Islet of Langerhans (tissue), 1 donor: ENCODE data around the gene EFR3B.
"Not testable (repeated sequence)": the region's sequence is repeated elsewhere in the genome, so short reads cannot be mapped to it uniquely, and the experiment has no call there.

Experiments used
- FAIRE-seq: peaks from one replicate; lab custom pipeline; 2011; peaks lifted over from hg19 to GRCh38; lab: Jason Lieb, UNC

The EFR3B gene

DNA sequence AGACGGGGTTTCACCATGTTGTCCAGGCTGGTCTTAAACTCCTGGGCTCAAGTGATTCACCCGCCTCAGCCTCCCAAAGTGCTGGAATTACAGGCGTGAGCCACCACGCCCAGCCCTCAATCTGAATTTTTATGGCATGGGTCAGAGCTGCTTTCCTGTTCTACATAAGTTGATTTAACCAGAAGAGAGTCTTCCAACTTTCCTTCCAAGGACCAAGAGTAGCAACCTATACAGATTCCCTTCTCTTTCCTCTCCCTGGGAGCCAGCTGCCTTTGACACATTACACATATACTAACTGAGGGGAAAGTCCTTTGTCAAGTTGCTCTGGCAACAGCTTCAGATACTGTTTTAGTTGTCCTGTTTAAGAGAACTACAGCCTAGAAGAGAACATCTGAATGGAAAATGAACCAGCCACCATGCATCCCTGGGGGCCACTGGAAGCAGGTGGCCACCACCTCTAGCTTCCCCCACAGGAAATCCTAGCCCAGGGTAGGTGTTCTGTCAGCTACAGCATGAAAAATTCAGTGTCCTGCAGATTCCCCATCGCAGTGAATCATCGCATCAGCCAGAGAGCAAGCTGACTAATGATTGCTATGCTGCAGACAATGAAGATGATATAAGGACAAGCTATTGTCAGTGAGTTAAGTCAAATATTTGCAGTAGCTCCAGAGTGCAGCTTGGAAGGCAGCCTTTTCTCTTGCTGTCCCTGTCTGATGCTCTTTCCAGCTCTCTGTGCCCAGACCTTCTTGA is 63.6 kb downstream of the EFR3B start:
- no peak for FAIRE-seq

DNA sequence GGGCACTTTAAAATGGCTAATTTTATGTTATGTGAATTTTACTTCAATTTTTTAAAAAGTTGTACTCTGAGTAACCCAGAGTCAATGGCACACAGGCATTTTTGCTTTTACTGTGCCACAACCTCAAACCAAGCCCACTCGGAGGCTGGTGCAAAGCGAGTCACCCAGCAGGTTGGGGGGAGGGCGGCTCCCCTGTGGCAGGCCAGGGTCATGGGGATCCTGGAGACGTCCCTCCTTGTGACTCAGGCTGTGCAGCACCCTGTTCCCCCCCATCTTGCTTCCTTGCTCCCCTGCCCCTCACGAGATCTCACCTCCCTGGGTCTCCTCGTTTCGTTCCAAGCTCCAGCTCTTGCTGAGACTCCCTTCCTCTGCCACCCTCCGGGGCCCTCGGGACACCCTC is 67.9 kb downstream of the EFR3B start:
- no peak for FAIRE-seq

GRCh38 chr2:25112113-25112512 is 70.2 kb downstream of the EFR3B start:
- FAIRE-seq, result no peak

DNA sequence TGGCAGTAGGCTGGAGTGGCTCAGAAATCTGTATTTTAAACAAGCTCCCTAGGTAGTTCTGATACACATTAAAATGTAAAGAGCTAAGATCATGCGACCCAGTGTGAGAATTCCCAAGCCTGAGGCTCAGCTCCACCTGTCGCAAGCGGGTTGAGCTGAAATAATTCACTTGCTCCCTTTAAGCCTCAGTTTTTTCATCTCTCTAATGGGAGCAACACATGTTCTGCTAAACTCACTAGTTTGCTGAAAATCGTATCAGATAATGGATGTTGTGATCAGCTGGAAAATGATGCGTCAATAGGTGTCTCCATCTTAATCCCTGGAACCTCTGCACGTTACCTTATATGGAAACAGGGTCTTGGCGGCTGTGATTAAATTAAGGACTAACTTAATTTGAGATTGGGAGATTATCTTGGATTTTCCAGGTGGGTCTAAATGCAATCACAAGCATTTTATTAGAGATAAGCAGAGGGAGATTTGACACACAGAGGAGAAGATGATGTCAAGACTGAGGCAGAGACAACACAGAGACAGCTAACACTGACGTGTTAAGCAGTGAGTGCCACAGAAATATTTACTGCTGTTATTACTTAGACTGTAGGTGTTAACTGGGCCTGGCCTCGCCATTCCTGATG is 73.5 kb downstream of the EFR3B start:
- no peak for FAIRE-seq

GRCh38 chr2:25115902-25116301 is 74.0 kb downstream of the EFR3B start:
- FAIRE-seq, result no peak

GRCh38 chr2:25116956-25117355 is 75.1 kb downstream of the EFR3B start:
- no peak for FAIRE-seq

DNA sequence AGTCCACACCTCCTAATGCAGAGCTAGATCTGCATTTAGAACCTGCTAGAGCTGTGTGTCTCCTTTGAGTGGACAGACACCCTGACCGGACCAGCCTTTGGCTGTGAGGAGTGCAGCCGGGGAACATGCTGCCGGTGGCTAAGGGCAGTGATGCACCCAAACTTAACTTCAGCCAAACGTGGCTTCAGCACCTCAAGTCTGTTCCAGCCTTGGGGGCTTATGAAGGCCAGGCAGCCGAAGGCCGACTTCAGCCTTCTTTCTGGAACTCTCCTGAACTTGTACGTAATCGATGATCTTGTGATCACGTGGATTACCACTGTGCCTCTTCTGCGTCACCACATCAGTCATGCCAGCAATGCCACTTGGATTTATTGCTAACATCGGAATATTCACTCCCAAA is 77.4 kb downstream of the EFR3B start:
- no peak for FAIRE-seq

- no peak for FAIRE-seq
These were observed 80.5 kb downstream of the EFR3B start for GRCh38 chr2:25122367-25122766.

GRCh38 chr2:25123682-25124081 is 81.8 kb downstream of the EFR3B start:
- FAIRE-seq, result no peak

DNA sequence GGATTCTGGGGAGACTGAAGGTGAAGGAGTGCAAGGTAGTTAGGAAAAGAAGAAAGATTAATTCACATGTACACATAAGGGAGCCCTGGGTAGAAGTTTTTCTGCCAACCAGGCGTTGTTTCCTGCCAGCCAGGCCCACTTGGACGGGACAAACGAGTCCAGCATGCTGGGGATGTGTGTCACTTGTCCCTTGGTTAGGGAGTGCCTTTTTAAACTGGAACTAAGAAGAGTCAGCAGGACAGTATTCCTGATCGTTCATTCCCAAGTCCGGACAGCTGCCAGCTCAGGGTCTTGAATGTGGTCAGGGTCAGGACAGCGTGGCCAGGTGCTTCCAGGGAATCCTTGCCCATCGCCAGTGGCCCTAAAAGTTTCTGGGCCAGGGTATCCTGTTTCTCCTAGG is 83.3 kb downstream of the EFR3B start:
- no peak for FAIRE-seq

DNA sequence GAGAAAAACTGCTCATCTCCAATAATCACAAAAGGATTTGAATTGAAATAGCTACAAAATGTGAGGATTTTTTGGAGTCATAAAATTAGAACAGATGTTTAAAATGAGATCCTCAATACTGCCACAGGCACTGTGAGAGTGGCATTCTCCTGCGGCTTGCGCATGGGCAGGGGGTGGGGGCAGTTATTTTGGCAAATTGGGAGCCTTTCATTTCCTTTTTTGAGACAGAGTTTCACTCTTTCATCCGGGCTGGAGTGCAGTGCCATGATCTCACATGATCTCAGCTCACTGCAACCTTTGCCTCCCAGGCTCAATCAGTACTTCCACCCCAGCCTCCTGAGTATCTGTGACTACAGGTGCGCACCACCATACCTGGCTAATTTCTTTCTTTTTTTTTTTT is 84.1 kb downstream of the EFR3B start:
- FAIRE-seq, result no peak

GRCh38 chr2:25127071-25127470 is 85.2 kb downstream of the EFR3B start:
- FAIRE-seq, result not testable (repeated sequence)

DNA sequence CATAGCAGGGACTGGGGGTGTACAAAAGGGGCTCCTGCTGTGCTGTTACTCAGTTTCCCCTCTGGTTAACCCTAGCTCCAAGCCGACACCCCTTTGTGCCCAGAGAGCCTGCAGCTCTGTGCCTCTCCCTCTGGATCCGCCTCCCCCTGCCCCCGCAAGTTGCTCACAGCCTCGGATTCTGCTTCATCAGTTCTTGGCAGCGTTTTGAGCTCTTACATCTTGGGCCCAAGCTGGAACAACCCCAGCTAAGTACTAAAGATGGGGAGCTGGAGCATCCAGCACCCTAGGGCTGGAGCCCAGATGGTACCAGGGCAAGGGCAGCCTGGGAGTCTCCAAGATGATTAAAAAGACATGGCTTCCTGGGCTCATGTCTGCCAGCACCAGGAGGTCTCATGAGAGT is 85.8 kb downstream of the EFR3B start:
- no peak for FAIRE-seq

- no peak for FAIRE-seq
These were observed 88.1 kb downstream of the EFR3B start for GRCh38 chr2:25129901-25130520.

DNA sequence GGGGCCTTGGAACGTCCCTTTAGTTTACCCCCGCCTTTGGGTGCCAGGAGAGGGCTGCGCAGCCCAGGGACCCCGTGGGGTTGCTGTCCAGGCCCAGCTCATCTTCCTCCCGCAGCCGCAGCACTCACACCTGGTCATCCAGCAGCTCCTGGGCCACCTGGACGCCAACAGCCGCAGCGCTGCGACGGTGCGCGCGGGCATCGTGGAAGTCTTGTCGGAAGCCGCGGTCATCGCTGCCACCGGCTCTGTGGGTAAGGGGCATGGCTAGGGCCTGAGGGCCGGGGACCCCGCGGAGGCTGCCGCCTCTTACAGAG is 89.3 kb downstream of the EFR3B start:
- no peak for FAIRE-seq

DNA sequence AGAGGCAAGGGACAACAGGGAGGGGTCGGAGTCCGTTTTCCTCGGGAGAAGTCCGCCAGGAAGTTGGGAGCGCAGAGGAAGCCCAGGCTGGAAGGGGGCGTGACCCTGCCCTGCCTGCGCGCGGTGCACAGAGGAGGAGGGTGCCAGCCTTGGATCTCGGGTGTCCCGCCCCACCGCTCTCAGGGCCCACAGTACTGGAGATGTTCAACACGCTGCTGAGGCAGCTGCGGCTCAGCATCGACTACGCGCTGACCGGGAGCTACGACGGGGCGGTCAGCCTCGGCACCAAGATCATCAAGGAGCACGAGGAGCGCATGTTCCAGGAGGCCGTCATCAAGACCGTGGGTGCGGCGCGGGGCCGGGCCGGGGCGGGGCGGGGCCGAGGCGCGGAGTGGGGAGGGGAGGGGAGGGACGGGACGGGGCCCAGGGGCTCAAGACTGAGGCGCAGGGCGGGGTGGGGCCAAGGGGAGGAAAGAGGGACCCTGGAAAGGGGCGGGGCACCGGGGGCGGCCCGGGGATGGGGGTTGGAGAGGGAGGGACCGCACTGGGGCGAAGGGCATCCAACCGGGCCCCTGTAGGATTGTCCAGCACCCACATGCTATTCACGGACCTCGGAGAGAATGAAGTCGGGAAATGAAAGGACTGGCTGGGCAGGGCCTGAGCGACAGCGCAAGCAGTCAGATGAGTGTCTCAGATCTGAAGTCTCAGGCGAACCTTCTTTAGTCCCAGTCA is 89.9 kb downstream of the EFR3B start:
- no peak for FAIRE-seq

- no peak for FAIRE-seq
These were observed 90.4 kb downstream of the EFR3B start for GRCh38 chr2:25132299-25132635.

GRCh38 chr2:25132693-25133092 is 90.8 kb downstream of the EFR3B start:
- no peak for FAIRE-seq

DNA sequence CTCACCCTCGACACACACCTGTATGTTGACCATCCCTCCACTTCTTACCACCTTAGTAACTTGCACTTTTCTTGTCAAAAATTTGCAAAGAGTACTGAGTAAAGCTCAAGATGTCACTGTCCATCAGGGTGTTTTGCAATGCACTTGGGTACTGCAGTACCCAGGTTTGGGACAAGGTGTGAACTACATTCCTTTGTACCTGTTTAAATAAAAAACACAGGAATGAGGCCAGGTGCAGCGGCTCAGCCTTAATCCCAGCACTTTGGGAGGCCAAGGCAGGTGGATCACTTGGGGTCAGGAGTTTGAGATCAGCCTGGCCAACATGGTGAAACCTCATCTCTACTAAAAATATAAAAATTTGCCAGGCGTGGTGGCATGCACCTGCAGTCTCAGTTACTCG is 98.7 kb downstream of the EFR3B start:
- not testable (repeated sequence) for FAIRE-seq

DNA sequence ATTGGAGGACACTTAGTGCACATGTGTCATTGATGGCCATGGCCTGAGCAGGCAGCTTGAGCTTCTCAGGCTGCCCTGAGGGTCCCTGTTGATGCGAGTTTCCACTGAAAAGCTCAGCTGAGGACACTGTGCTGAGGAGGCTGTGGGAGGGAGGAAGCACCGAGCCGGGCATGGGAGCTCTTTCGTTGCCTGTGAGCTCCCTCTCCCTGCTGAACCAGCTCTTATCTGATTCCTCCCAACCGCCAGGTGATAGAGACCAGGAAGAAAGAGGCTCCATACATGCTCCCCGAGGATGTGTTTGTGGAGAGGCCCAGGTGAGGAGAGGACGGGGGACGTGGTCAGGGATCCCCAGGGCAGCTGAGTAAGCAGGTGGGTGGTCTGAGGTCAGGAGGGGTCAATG is 99.2 kb downstream of the EFR3B start:
- no peak for FAIRE-seq

DNA sequence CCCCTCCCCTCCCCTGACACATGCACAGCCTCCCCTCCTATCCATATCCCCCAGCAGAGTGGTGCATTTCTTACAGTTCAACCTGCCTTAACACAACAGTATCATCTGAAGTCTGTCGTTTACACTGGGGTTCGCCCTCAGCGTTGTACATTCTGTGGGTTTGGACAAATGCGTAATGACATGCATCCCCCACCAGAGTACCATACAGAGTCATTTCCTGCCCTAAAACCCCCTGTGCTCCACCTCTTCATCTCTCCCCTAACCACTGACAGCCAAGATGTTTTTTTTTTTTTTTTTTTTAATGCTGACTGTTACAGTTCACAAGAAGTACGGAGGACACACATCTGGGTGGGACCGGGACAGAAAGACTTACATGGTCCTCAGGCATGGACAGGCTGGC is 103.9 kb downstream of the EFR3B start:
- FAIRE-seq, result no peak

DNA sequence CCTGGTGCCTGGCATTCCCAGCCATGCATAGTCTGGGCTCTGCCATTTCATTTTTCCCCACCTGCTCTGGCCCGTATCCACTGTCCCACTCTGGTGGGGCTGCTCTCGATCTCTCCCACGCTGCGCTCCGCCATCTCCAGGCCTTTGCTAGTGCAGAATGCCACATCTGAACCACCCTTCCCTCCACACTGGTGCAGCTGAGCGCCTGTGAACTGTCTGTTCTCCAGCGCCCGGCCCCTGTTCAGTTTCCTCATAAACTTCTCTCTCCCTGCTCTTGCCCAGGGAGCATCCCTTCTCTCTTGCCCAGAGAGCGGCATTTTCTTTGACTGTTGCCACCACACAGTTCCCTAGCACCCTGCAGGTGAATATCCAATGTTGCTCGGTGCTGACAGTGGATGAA is 105.0 kb downstream of the EFR3B start:
- FAIRE-seq, result no peak

GRCh38 chr2:25149646-25150045 is 107.8 kb downstream of the EFR3B start:
- FAIRE-seq, result no peak
